HG03378 (cell line): ENCODE measurements around the gene SIPA1L3.

Experiments used
- ATAC-seq: cut with Tn5 transposase; IDR thresholded peaks from one replicate; pipeline ENCODE4 v1.9.1; 2021; ENCODE audit warnings: mild to moderate bottlenecking, moderate library complexity; ENCODE audit not compliant: unreplicated experiment

The SIPA1L3 gene

GRCh38 chr19:38204096-38204495 lies 297.1 kb downstream of the SIPA1L3 start:
- ATAC-seq, result no peak

DNA sequence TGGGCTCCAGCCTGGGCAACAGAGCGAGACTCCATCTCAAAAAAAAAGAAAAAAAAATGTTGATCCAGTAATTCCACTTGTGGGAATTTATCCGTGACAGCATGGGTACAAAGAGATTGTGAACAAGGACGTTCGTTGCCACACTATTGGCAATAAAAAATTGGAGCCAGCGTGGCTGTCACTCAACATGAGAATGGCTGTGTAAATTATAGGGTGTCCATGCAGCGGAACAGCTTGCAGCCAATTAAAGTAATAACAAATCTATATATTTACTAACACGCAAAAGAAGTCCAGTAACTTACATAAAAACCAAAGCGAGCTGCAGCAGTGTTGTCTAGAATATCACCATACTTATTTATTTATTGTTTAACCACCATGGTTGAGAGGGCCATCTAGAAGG lies 297.7 kb downstream of the SIPA1L3 start:
- ATAC-seq, result no peak

- ATAC-seq, result no peak
Measured at GRCh38 chr19:38206006-38206745, 299.2 kb downstream of the SIPA1L3 start.

DNA sequence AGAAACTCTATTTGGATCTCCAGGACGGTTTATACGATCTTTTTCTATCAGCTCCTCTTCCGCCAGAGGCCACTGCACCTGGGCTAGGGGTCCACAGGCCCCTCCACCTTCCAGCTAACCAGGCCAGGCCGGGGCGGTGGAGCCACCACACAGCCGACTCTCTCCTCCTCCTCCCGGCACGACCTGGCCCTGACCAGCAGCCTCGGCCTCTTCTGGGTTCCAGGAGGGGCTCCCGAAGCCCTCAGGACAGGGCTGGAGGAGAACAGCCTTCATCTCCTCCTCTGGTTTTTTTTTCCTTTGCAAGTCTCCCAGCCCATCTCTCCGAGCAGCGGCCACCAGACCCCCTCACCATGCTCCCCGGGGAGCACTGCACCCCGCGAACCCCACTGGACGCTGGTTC lies 299.9 kb downstream of the SIPA1L3 start:
- ATAC-seq, result no peak

DNA sequence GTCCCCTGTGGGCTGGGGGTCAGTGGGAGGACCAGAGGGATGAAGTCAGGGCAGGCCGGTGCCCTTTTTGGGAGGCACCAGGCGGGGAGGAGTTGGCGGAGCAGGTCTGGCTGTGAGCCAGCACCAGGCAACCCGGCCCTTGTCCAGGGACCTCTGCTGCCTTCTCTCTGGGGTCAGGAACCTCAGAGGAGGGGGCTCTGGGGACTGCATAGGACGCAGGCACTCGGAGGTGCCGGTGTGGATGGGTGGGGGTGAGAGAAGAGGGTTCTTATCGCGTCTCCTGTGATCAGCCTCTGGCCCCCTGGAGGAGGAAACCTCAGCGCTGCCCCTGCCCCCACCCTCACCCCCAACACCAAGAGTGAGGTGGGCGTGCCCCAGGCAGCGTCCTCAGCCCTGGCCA lies 300.5 kb downstream of the SIPA1L3 start:
- ATAC-seq, result no peak

GRCh38 chr19:38208571-38208970 lies 301.6 kb downstream of the SIPA1L3 start:
- no peak for ATAC-seq

DNA sequence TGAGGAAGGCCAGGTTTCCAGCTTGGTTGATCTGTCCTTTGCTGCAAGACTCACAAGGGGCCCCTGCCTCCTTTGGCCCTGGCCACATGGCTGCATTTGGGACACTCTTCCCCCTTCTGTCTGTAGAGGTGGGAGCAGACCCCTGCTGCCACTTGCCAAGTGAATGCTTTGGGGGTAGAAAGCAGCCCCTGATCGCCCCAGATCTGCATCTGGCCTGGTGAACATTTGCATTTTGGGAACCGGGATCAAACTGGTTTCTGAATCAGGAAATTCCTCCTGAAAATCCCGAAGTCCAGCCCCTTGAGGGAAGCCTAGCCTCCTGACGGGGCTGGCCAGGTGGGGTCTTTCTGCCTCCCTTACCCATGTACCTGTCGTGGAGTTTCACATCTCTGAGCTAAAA lies 302.1 kb downstream of the SIPA1L3 start:
- no peak for ATAC-seq

DNA sequence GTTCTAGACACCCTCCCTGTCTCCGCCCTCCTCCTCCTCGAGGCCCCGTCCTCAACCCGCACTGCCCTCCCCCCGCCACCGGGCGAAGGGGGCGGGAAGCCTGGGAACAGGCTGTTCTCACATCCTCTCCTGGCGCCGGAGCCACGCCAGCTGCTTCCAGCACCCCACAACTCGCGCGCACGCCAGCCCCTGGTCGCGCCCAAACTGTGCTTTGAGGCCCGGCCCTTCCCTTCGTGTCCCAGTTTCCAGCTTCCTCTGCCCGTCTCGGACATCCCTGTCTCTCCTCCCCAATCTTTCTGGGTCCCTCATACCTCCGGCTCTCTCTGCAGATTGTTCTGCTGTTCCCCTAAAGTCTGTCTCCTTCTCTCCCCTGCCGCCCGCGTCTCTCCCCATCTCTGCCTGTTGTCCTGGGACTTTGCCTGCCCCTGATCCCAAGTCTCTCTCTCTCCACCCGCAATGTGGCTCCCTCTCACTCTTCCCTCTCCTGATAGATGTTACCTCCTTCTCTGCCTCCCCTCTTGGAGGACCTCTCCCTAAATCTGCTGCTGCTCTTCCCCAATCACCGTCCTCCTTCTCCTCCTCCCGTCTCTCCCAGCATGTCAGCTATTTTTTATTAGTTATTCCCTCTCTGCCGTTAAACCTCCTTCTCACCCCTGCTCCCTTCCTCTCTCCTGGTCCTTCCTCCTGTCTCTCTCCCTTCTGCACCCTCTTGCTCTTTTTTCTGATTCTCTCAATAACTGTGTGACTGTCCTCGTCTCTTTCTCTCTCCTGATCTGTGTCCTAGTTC lies 302.9 kb downstream of the SIPA1L3 start:
- no peak for ATAC-seq

- ATAC-seq, result no peak
Measured at GRCh38 chr19:38210458-38210987, 303.5 kb downstream of the SIPA1L3 start.

- no peak for ATAC-seq
Measured at GRCh38 chr19:38211151-38211591, 304.2 kb downstream of the SIPA1L3 start.

DNA sequence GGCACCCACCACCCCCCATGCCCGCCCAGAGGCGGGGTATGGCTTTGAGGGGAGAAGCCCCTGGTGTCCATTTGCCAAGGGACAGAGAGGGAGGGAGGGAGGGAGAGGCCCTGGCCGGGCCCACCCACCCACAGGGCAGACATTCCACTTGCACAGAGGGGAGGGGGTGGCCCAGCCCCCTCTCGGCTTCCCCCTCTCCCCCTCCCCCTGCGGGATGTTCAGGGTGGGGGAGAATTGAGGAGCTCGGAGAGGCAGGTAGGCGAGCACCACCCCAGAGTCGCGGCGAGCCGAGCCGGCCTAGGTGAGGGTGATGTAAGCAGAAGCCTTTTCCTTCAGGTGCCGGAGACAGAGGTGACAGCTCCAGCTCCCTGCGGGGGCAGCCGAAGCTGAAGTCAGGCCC lies 304.8 kb downstream of the SIPA1L3 start:
- ATAC-seq, result no peak

GRCh38 chr19:38213469-38213868 lies 306.5 kb downstream of the SIPA1L3 start:
- ATAC-seq, result no peak

- ATAC-seq, result peak; percentile 46
Measured at GRCh38 chr19:38213911-38214625, 307.1 kb downstream of the SIPA1L3 start.

DNA sequence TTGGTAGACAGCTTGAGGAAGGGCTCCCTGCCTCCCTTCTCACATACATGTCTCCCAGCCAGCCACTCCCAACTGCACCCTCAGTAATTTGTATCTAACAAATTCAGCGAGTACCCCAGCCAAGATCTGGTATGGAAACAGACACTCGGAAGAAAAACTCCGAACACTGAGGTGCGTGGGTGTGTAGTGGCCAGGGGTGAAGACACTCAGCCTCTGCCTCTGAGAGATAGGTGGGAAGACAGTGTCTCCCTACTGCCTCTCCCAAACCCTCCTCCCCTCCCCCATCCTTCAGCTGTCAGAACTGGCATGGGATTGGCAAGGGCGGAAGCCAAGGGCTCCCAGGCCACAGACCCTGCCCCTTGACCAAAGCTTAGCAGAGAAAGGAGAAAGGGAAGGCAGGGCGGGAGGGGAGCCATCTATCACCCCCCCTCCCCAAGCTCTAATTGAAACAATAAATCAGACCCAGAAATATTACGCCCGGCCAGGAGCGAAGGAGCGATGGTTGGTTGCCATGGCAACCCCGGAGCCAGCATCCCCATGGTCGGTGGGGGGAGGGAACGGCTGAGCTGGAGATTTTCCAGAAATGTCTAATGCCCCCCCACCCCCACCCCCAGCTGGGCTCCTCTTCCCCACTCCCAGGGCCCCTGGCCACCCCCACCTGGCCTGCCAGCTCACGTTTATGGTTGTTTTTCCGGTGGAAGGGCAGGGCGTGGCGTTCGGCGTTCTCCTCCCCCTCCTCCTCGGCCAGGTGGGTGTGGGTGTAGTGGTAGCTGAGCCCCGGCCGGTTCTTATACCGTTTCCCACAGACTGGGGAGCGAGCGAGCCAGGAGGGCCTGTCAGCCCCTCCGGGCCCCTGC lies 310.0 kb downstream of the SIPA1L3 start:
- ATAC-seq, result no peak

DNA sequence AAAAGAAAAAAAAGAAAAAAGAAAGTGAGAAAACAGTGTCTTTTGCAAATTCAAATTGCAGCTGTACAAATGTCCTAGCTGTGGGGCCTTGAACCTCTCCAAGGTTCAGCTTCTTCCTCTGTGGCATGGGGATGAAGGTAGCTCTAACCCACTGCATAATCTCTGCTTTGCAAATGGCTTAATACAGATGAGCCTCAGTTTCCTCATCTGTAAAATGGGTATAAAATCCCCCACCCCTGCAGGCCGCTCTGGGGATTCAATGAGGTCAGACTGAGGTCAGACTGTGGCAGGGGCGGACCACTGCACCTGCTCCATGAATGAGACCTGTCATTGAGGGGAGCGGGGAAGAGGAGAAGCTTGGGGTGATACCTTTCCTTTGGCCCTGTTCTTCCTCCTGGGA lies 311.2 kb downstream of the SIPA1L3 start:
- ATAC-seq, result no peak

- no peak for ATAC-seq
Measured at GRCh38 chr19:38219221-38219620, 312.2 kb downstream of the SIPA1L3 start.

DNA sequence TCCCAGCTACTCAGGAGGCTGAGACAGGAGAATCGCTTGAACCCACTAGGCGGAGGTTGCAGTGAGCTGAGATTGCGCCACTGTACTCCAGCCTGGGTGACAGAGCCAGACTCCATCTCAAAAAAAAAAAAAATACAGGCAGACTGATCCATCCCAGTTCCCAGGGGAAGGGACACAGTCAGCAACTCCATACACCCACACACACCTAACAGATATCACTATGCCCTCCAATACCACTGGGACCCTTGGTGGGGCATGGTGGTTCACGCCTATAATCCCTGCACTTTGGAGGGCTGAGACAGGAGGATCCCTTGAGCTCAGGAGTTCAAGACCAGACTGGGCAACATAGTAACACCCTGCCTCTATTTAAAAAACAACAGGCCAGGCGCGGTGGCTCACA lies 314.4 kb downstream of the SIPA1L3 start:
- ATAC-seq, result no peak

- no peak for ATAC-seq
Measured at GRCh38 chr19:38221919-38222830, 315.2 kb downstream of the SIPA1L3 start.

- ATAC-seq, result no peak
Measured at GRCh38 chr19:38223119-38223523, 316.1 kb downstream of the SIPA1L3 start.
